G401 (cell line): Measurements from ENCODE around the gene NCCRP1. TPM values are rescaled to one million over a fixed set of nuclear protein-coding genes. Genes with fewer than 3 reads are reported as not detected.
"Not testable (repeated sequence)": the region's sequence is repeated elsewhere in the genome, so short reads cannot be mapped to it uniquely, and the experiment has no call there.

ENCODE experiments used
- DNase-seq: peaks from one replicate; pipeline ENCODE4 v3.0.0-alpha.2; 2015; ENCODE audit warnings: low spot score
- in situ Hi-C: cut with HindIII; loops from 2 replicates; pipeline ENCODE4 v1.10.0; 2016; ENCODE audit warnings: low sequenced_read_pairs, mixed read lengths
- total RNA-seq: library from RNA; depleted of rRNA; stranded (reverse); fragments of >200 nt; shearing (Covaris generic); gene quantifications from 2 replicates; pipeline ENCODE4 v1.2.3, GENCODE V29; 2014; rRNA removed

Gene NCCRP1
- total RNA-seq, 1 experiment from 2014 or later = 4.5 TPM

DNA sequence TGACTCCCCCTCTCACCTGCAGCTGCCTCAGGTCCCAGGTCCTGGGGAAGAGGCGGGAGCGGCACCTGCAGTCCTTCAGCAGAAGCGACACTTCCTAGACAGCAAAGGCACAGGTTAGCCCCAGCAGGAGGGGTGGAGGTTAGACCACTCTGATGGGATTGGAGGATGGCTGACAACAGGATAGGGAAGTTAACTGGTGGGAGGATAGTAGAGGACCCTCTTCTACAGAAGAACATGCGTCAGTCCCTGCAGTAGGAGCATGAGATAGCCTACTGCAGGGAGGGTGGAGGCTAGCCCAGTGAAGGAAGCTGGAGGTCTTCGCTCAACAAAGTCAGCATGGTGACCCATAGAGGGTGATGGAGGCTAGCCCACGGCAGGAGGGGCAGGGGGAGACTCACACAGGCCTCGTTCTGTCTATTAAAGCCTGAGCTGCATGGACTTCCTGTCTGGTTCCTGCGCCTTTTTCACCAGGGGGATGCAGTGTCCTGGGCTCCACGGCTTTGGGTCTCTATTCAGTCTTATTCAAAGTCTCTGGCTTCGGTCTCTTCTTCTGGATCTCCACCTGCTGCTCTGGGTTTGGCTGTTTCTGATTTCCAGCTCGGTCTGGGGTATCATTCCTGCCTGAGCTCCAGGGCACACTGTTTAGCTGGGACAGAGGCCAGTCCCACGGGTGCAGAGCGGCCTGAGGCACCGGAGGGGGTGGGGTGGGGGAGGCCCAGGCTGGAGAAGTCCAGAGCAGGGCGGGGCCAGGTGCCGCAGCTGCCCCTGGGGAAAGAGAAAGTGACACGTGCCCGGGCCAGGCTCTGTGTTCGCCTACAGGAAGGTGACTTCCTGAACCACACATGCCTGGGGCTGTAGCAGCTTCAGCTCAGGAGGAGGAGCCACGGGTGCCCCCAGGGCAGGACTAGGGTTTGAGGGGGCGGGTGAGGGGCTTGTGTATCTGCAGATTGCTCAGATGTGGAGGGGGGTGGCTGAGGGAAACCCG lies 40.7 kb downstream of the NCCRP1 start:
- in situ Hi-C loops = no loop called here
- DNase-seq = no peak

DNA sequence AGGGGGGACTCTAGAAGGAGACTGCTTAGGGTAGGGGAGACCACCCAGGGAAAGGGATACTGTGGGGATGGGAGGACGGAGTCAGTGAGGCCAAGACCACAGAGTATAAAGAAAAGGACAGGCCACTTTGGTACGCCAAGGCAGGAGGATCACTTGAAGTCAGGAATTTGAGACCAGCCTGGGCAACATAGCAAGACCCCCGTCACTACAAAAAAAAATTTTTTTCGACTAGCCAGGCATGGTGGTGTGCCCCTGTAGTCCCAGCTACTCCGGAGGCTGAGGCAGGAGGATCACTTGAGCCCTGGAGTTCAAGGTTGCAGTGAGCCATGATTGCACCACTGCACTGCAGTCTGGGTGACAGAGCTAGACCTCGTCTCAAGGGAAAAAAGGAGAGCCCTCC lies 41.4 kb downstream of the NCCRP1 start:
- DNase-seq = no peak
- in situ Hi-C loops = no loop called here

DNA sequence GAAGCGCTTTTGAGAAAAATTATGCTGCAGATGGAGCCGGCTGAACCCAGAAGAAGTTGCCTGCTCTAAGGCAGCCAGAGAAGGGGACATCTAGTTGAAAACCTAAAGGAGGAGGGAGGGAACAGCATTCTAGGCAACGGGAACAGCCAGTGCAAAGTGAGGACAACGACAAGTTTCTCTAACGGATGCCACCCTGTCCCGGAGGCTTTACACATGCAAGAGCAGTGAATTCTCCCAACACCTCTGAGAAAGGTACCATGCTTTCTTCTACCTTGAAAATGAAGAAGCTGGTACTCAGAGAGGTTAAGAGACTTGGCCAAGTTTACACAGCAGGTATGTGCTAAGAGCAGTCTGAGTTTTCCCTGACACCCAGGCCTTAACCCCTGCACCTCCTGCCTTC lies 42.2 kb downstream of the NCCRP1 start:
- in situ Hi-C loops = no loop called here
- DNase-seq = no peak

DNA sequence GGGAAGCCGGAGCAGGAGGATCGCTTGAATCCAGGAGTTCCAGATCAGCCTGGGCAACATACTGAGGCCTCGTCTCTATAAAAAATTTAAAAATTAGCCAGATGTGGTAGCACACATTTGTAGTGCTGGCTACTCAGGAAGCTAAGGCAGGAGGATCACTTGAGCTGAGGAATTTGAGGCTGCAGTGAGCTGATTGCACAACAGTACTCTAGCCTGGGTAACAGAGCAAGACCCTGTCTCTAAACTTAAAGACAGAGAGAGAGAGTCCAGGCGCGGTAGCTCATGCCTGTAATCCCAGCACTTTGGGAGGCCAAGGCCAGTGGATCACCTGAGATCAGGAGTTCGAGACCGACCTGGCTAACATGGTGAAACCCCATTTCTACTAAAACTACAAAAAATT lies 43.7 kb downstream of the NCCRP1 start:
- in situ Hi-C loops = no loop called here
- no peak for DNase-seq

DNA sequence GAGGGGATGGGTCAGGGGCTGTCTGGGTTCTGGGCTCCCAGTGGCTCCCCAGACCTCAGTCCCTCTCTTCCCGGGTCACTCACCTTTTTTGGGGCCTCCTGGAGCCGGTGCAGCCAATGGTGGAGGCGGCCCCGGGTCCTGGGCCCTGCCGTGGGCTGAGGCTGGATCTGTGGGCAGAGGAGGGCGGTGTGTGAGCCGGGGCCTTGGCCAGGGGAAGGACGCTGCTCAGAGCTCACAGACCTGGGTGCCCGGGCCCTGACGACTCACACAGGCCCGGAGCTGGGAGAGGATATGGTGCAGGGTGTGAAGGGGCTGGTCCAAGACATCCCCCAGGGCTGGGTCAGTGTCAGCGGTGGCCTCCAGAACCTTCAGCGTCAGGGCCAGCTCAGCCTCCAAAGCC lies 47.0 kb downstream of the NCCRP1 start:
- in situ Hi-C loops, DNase-seq: not testable (repeated sequence)

DNA sequence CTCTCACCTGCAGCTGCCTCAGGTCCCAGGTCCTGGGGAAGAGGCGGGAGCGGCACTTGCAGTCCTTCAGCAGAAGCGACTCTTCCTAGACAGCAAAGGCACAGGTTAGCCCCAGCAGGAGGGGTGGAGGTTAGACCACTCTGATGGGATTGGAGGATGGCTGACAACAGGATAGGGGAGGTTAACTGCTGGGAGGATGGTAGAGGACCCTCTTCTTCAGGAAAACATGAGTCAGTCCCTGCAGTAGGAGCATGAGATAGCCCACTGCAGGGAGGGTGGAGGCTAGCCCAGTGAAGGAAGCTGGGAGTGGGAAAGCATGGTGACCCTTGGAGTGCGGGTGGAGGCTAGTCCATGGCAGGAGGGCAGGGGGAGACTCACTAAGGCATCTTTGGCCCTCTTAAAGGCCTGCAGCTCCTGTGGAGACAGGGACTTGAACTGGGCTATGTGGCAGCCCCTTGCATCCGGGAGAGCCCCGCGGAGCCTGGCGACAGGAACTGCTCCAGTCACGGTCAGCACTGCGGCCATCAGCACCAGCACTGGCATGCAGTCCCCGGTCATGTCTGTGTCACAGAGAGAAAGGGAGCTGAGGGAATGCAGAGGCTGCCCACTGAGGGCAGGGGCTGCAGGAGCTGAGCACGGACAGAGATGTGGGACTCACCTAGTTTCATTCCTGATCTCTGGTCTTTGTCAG lies 47.8 kb downstream of the NCCRP1 start, which contains the start of gene IFNL3:
Gene IFNL3 (minus strand): TSS at position 597 of the 691 bp plus-strand sequence. CDS start 39 bp downstream, at position 558.
- in situ Hi-C loops, DNase-seq: not testable (repeated sequence)

DNA sequence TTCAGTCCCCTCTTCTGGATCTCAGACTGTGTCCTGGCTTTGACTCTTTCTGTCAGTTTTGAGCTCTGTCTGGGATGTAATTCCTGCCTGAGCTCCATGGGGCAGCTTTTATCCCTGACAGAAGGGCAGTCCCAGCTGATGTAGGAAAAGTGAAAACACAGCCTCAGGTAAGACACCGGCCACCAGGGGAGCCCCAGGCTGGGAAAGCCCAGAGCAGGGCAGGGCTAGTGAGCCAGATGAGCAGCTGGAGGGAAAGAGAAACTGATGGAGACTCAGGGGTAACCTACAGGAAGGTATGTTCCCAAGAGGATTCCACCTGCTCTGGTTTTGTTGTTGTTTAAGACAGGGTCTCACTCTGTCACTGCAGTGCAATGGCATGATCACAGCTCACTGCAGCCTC lies 48.4 kb downstream of the NCCRP1 start:
- in situ Hi-C loops, DNase-seq: not testable (repeated sequence)

DNA sequence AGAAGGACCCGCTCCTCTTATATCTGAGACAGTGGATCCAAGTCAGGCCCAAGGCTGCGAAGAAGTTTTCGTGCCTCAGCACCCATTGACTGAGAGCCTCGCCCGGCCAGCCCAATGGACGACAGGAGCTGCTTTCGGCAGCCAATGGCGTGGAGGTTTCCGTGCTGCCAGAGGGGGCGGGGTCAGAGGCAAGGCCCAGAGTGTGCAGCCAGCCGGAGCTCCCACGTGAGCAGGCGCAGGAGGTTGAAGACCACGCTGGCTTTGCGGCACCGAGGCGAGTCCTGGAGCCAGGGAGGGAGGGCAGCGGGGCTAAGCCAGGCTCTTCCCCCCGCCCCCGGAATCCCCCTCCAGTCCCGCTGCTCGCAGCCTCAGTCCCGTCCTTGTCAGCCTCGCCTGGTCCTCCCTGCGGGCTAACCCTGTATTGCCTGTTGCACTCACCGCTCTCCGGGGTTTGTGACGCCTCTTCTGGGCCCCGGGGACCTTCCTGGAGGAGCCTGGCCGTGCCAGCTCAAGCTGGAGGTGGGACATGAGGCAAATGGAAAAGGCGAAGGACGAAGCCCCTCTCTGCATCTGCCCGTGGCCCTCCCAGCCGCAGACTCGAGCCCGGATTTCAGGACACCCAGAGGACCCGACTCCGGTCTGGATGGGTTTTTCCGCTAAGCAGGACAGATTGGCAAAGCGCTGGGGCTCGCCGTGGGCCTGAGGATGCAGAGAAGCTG lies 50.3 kb downstream of the NCCRP1 start:
- in situ Hi-C loops = no loop called here
- DNase-seq = peak; percentile 46

DNA sequence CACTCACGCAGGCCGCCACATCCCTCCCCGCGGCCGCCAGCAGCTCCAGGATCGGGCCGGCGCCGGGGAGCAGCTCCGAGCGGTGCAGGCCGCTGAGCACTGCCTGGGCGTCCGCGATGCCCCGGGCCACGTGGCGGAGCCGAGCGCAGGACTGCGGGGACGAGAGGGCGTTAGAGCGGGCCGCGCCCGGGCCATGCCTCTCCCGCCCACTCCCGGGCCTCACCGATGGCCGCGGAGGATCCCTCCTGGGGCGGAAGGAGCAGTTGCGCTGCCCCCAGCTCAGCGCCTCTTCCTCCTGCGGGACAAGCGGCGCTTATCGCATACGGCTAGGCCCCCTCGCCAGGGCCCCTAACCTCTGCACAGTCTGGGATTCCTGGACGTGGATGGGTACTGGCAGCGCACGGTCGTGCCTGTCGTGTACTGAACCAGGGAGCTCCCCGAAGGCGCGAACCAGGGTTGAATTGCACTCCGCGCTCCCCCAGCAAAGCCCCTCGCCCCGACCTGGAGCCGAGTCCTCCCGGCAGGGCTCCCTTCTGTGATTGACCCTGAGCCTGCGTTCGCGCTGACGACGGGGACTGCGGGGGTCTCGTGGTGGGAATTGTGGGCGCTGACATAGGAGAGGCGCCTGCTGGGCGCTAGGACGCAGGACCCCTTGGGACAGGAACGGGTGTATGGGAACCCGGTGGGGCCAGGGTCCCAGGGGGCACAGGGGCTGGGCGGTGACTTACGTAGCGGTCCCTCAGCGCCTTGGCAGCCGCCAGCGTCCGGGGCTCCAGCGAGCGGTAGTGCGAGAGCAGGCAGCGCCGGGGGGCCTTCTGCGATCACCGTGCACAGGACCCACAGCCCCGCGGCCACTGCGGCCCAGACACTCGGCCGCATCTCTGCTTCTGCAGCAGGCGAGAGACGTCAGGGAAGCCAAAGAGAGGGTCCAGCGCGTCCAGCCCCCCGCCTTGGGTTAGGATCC lies 51.2 kb downstream of the NCCRP1 start:
- in situ Hi-C loops = no loop called here
- DNase-seq = peak; percentile 5

DNA sequence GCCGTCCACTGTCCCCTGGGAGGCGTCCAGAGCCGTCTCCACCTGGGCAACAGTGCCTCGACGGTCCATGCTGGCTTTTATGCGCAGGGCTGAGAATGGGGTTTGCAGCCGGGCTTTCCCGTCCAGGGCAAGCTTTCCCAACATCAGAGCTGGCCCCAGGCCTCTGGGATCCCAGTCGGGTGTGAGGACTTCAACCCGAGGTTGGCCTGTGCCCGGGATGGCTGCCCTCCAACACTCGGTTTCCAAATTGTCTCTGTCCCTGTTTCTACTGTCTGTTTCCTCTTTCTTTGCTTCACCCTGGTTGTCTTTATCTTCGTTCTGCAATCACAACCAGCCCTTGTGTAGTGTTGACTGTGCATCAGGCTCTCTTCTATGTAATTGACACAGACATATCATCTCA lies 52.0 kb downstream of the NCCRP1 start, which contains the start of gene IFNL4:
Gene IFNL4 (minus strand): TSS at position 51 of the 400 bp plus-strand sequence.
- DNase-seq = no peak

DNA sequence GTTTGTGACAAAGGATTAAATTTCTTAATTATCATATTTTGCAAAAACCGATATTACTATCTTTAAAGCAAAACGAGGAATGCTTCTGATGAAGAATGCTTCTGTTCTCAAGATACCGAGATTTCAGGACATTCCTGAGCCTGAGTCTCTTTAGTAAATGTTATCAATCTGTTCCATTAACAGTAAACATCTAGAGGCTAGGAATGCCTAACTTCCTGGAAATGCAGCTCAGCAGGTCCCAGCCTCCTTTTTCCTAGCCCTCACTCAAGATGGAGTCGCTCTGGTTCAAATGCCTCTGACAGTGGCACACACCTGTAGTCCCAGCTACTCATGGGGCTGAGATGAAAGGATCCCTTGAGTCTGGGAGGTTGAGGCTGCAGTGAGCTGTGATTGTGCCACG lies 54.3 kb downstream of the NCCRP1 start:
- DNase-seq = no peak
- in situ Hi-C loops = no loop called here

More for the DNA sequence above, 52.0 kb downstream of the NCCRP1 start, which contains the start of gene IFNL4:
- in situ Hi-C loops = no loop called here

Other genes starting within 250 kb of the NCCRP1 start
- gene FBXO17, start 221.2 kb upstream of the NCCRP1 start, total RNA-seq = 47.4 and 91.4 TPM in 2 replicates
- 44.0 and 52.2 TPM in 2 replicates for gene FBXO27, start 164.4 kb upstream of the NCCRP1 start, total RNA-seq
- not detected in 2 replicates for gene ACP7, start 112.6 kb upstream of the NCCRP1 start, total RNA-seq
- 12.8 and 15.3 TPM in 2 replicates for gene PAK4, start 71.2 kb upstream of the NCCRP1 start, total RNA-seq
- not detected in 2 replicates for gene SYCN, start 7.3 kb downstream of the NCCRP1 start, total RNA-seq
- not detected in 2 replicates for gene IFNL3, start 48.0 kb downstream of the NCCRP1 start, total RNA-seq
- not detected in 2 replicates for gene IFNL4, start 51.9 kb downstream of the NCCRP1 start, total RNA-seq
- not detected in 2 replicates for gene IFNL2, start 71.4 kb downstream of the NCCRP1 start, total RNA-seq
- gene IFNL1, start 99.4 kb downstream of the NCCRP1 start, total RNA-seq = not detected in 2 replicates
- 2.5 and 3.2 TPM in 2 replicates for gene LRFN1, start 123.9 kb downstream of the NCCRP1 start, total RNA-seq
- gene GMFG, start 139.1 kb downstream of the NCCRP1 start, total RNA-seq = not detected in 2 replicates
- 44.2 and 64.2 TPM in 2 replicates for gene SAMD4B, start 145.5 kb downstream of the NCCRP1 start, total RNA-seq
- 54.0 and 61.7 TPM in 2 replicates for gene PAF1, start 194.1 kb downstream of the NCCRP1 start, total RNA-seq
- 35.9 and 71.8 TPM in 2 replicates for gene MED29, start 194.4 kb downstream of the NCCRP1 start, total RNA-seq
- gene ZFP36, start 209.9 kb downstream of the NCCRP1 start, total RNA-seq = 1.1 and 1.9 TPM in 2 replicates
- 18.3 and 21.3 TPM in 2 replicates for gene PLEKHG2, start 215.7 kb downstream of the NCCRP1 start, total RNA-seq
- 167 and 180 TPM in 2 replicates for gene RPS16, start 239.0 kb downstream of the NCCRP1 start, total RNA-seq
- 84.8 and 92.4 TPM in 2 replicates for gene SUPT5H, start 248.6 kb downstream of the NCCRP1 start, total RNA-seq